GM10266 (cell line): ENCODE data around the gene NALCN.
"Not testable (repeated sequence)": the region's sequence is repeated elsewhere in the genome, so short reads cannot be mapped to it uniquely, and the experiment has no call there.

ENCODE experiments used
- DNase-seq: peaks from one replicate; pipeline ENCODE4 v3.0.0; 2012; ENCODE audit errors: extremely low spot score
- TF ChIP-seq, protein P1 (sequence below): IDR thresholded peaks from 2 replicates; pipeline ENCODE4 v1.5.1; 2012; ENCODE audit warnings: mild to moderate bottlenecking, low read depth; ENCODE audit not compliant: control insufficient read depth, insufficient read depth; ENCODE audit errors: missing control alignments

The NALCN gene

DNA sequence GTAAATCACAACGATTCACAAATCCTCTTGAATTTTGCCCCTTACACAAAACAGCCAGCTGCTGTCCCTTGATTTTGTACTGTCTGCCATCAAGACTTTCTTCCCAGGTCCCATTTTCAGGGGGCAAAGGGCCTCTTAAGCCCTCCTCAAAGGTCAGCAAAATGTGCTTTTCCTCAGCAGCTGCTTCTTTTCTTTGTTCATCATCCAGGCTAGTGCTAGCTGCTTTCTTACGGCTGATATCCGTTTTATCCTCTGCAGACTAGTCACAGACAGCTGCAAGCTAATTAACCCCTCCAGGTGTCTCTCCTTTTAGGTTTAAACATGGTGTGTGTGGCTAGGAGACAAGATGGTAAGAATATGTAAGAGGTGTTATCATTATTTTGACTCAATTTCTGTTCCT lies 90.9 kb downstream of the NALCN start:
- DNase-seq: no peak
- TF ChIP-seq, protein P1, sequence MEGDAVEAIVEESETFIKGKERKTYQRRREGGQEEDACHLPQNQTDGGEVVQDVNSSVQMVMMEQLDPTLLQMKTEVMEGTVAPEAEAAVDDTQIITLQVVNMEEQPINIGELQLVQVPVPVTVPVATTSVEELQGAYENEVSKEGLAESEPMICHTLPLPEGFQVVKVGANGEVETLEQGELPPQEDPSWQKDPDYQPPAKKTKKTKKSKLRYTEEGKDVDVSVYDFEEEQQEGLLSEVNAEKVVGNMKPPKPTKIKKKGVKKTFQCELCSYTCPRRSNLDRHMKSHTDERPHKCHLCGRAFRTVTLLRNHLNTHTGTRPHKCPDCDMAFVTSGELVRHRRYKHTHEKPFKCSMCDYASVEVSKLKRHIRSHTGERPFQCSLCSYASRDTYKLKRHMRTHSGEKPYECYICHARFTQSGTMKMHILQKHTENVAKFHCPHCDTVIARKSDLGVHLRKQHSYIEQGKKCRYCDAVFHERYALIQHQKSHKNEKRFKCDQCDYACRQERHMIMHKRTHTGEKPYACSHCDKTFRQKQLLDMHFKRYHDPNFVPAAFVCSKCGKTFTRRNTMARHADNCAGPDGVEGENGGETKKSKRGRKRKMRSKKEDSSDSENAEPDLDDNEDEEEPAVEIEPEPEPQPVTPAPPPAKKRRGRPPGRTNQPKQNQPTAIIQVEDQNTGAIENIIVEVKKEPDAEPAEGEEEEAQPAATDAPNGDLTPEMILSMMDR: no peak

DNA sequence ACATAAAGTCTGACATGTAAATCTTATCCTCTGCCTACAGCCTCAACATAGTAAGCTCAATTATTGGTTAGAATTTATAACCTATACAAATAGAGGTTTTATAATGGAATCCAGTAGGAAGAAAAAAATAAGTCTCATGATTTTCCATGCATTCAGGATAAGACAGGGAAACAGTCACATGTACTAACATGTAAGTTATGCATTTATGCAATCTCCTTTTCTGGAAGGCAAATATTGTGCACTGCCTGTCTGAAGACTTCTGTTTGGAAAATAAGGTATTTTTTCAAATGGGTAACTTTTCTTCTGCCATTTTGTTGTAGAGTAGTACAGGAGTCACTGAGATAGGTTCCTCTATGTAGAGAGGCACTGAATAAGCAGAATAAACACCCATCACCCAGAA lies 92.7 kb downstream of the NALCN start:
- DNase-seq: no peak
- TF ChIP-seq, protein P1: no peak

DNA sequence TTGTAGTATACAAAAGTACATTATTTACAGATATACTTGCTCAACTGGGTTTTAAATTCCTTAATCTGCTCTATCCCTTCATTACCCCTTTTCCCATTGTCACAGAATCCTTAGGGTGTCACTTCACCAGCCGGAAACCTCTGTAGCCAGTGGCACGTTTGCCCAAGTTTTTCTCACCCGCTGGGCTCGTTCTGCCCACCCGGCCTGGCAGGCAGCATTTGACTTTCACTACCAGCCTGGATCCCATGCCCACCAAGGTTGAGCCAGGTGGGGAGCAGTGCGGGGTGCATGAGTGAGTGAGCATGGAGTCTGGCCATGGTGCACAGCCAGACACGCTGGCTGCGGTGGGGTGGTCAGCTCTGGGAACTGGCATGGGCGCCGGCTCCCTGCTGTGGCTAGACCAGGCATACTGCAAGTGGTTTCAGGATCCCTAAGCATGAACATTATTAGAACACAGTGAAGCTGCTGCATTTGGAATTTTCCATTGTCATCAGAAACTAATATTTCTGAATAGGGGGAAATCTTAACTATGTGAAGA lies 98.3 kb downstream of the NALCN start:
- DNase-seq: no peak
- TF ChIP-seq, protein P1: no peak

DNA sequence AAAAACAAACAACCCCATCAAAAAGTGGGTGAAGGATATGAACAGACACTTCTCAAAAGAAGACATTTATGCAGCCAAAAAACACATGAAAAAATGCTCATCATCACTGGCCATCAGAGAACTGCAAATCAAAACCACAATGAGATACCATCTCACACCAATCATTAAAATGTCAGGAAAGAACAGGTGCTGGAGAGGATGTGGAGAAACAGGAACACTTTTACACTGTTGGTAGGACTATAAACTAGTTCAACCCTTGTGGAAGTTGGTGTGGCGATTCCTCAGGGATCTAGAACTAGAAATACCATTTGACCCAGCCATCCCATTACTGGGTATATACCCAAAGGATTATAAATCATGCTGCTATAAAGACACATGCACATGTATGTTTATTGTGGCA lies 102.8 kb downstream of the NALCN start:
- DNase-seq: not testable (repeated sequence)

DNA sequence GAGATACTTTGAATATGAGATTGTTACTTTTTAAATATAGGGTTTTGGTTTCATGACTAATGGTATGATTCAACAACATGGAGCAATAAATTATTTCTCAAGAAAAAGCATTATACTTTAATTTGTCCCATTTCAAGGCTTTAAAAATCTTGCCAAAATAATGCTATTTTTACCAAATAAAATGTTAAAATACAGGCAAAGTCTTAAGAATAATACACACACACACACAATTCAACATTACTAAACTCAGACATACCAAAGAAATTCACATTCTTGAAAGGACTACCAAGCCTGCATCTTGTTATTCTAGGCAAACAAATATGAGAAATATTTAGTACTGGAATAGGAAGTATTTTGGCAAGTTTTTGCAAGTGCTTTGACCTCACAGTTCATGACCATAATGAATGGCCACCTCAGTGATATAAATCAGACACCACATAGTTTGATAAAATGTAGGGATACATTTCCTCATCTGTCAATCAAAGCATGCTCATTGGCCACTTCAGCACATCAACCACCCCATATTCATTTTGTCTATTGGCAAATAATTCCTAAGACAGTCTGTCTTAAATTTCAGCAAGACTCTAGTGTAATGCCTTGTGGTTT lies 107.2 kb downstream of the NALCN start:
- TF ChIP-seq, protein P1: no peak
- no peak for DNase-seq

DNA sequence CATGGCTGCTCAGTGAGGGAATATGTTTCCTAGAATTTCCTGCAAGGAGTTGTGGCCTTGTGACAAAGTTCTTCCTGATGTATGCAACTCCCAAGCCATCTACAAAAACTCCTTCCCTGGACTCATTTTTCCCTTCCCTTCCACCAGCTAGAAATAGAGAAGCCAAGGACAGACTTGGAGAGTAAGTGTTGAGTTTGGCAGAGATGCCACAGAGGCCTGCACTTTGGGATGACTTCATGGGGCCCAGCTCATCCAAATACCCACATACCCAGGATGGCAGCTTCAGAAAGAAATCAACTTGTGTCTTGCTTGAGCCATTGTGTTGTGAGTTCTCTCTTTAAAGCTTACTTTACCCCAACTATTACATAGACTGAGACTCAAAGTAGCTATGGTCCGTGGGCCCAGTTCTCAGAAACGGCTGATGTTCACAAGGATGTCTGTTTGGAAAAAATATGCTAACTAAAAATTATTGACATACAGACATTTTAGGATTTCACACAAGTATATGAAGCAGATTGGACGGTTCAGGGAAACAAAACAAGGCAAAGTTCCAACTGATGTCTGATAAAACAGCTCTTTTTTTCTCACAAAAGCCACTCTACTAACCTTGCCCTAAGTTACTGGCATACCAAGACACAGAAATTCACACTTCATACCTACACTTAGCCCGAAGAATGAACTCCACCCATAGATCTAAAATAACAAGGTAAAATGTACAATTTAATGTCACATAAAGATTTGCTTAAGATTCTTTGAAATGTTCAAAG lies 107.9 kb downstream of the NALCN start:
- no peak for DNase-seq
- TF ChIP-seq, protein P1: no peak

DNA sequence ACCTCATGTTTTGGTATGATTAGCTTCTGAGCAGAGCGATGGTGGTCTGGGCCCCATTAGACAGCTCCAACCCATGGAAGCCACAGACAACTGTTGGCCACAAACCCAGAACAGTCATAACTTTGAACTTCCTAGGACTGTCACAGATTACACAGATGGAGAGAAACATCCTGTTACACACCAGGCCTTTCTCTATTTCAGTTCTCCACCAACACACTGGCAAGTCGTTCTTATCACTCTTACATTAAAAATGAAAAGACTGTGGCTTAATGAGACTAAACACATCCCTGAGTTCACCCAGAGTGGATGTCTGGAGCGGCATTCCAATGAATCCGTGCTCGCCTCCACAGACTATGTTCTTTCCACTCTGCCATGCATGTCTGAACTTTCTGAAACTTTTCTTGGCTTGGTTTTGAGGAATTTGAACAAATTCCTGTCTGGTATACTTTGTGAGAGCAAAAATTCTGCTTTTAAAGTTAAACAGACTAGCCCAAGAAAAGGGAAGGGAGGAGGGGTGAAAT lies 109.1 kb downstream of the NALCN start:
- no peak for DNase-seq
- TF ChIP-seq, protein P1: no peak

DNA sequence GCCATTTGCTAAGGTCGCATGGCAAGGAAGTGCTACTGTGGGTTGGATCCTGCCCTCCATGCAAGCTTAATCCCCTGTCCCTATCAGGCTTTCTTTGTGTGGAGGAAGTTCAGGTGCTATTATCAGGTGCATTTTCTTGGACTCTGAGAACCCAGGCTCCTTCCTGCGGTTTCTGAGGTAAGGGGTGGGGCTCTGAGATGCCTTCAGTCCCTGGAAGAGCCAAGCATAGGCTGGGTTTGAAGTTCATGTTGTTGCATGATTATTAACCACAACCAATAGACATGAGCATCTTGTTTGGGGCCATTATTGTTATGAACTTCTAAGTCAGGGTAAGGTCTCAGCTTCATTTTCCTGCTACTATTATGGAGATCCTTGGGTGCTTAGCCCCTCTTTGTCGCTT lies 109.5 kb downstream of the NALCN start:
- TF ChIP-seq, protein P1: no peak
- DNase-seq: no peak
